Measurements from ENCODE around the gene ZXDA. TPM values are rescaled to one million over a fixed set of nuclear protein-coding genes. Genes with fewer than 3 reads are reported as not detected.

ZXDA gene
- total RNA-seq, 1 experiment from 2014 or later: 3.8 TPM

DNA sequence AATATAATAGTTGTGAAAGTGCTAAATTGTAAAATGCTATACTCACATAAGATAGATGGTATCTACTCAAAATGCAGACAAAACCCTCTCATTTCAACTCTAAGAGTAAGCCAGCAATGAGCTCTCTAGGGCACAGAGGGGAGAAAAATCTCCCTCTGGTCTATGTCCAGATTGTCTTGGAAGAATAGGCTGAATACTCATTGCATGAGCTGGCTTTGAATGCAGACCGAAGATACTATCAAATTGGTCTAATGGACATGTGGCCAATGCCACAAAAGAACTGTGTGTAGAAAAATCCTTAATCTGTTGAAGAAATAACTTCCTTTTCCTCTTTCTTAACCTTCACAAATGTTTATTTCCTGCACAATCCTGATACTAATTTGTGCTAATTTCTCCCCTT, 3.5 kb downstream of the ZXDA start:
- no peak overlapping the region for H3K4me3 ChIP-seq

DNA sequence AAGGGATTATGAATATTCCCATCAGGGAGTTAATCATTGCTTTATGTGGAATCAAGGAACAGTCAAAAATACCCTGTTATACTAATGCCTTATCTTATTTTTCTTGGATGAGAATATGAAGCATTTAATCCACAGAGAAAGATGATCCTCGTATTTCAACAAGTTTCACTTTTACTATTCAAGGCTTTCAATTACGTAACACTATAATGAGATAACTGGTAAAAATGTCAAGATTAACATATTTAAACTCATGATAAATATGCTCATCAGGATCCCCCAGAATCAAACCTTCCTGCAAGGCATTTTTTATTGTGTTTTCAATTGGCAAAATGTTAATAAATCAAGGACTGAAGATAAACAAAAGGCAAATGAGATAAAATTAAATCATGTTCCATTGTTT, 5.1 kb downstream of the ZXDA start:
- no peak overlapping the region for H3K4me3 ChIP-seq
- no peak overlapping the region for H3K27ac ChIP-seq
- H3K36me3 ChIP-seq: no peaks in the 10 kb centered on the region
- H3K4me1 ChIP-seq (replicated peaks): peaks cover 11% of the 10 kb centered on the region
- H3K27me3 ChIP-seq (replicated peaks): no peaks in the 10 kb centered on the region
- H3K9me3 ChIP-seq (replicated peaks): no peaks in the 10 kb centered on the region
- no peak for DNase-seq (ENCODE audit: low read depth in 1 of 2, low spot score in 2 of 2)

More for the DNA sequence above, 3.5 kb downstream of the ZXDA start:
- DNase-seq (ENCODE audit: low read depth in 1 of 2, low spot score in 2 of 2): peak in 1 of 2 experiments; percentile 24
- Histone ChIP-seq H3K27me3 (replicated peaks) (no peaks in the 10 kb centered on the region), H3K9me3 (replicated peaks) (no peaks in the 10 kb centered on the region), H3K27ac (no peak overlapping the region), H3K36me3 (no peaks in the 10 kb centered on the region), H3K4me1 (replicated peaks) (peaks cover 11% of the 10 kb centered on the region)

DNA sequence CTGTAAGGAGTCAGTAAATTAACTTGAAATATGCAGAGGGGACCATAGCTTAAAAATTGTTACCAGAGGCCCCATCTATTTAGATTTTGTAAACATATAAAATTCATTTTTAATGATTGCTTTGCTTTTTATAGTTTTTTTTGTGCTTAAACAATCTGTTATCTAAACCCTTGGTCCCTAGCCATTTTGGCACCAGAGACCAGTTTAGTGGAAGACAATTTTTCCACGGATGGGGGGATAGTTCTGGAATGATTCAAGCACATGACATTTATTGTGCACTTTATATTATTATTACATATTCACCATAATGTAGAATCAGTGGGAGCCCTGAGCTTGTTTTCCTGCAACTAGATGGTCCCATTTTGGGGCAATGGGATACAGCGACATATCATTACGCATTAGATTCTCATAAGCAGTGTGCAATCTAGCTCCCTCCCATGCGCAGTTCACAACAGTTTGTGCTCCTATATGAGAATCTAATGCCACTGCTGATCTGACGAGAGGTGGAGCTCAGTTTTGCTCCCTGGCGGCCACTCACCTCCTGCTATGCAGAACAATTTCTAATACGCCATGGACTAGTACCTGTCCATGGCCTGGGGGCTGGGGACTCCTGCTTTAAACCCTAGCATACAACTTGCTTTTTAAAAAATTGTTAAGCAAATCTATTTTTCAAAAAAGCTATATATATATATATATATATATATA, 5.9 kb downstream of the ZXDA start:
- no peak overlapping the region for H3K27ac ChIP-seq
- no peak for DNase-seq (ENCODE audit: low read depth in 1 of 2, low spot score in 2 of 2)
- H3K4me1 ChIP-seq (replicated peaks): peaks cover 11% of the 10 kb centered on the region
- no peak overlapping the region for H3K4me3 ChIP-seq
- H3K36me3 ChIP-seq: no peaks in the 10 kb centered on the region
- no peaks in the 10 kb centered on the region for H3K9me3 ChIP-seq (replicated peaks)
- no peaks in the 10 kb centered on the region for H3K27me3 ChIP-seq (replicated peaks)

DNA sequence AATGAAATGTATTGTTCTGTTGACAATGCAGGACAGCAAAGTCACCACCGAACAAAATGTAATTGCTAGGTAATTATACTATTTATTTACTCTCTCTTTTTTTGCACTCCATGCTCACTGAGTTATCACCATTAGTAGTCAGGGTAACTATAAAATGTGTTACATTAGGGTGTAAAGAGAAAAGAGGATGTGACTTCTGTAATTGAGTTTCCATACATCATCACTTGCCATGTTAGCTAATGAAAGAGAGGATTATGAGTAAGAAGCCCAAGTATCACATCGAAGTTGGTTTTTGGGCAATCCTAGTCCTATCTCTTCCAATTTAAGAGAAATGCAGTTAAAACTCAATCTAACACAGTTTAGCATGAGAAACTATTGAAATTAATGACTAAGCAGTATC, 7.6 kb downstream of the ZXDA start:
- Histone ChIP-seq H3K4me3 (no peak overlapping the region), H3K27ac (no peak overlapping the region), H3K4me1 (replicated peaks) (peaks cover 11% of the 10 kb centered on the region), H3K27me3 (replicated peaks) (no peaks in the 10 kb centered on the region), H3K36me3 (no peaks in the 10 kb centered on the region), H3K9me3 (replicated peaks) (no peaks in the 10 kb centered on the region)
- DNase-seq (ENCODE audit: low read depth in 1 of 2, low spot score in 2 of 2): no peak

DNA sequence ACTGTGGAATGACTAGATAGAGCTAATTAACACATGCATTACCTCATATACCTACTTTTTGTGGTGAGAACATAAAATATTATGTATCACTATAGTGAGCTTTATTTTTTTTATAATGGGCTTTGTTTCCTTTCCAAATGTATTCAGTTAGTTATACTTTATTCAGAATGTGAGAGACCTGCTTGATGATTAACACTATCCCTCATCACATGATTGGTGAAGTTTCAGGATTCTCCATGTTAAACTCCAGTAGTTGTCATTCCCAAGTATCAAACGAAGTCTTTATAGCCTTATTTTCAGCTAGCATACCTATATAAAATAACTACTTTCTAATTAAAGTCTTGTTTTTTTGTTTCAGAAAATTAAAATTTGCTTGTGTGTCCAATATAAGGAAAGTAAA, 8.8 kb downstream of the ZXDA start:
- Histone ChIP-seq H3K9me3 (replicated peaks) (no peaks in the 10 kb centered on the region), H3K4me1 (replicated peaks) (peaks cover 4% of the 10 kb centered on the region), H3K36me3 (no peaks in the 10 kb centered on the region), H3K27me3 (replicated peaks) (no peaks in the 10 kb centered on the region), H3K27ac (no peak overlapping the region), H3K4me3 (no peak overlapping the region)
- DNase-seq (ENCODE audit: low read depth in 1 of 2, low spot score in 2 of 2): no peak

DNA sequence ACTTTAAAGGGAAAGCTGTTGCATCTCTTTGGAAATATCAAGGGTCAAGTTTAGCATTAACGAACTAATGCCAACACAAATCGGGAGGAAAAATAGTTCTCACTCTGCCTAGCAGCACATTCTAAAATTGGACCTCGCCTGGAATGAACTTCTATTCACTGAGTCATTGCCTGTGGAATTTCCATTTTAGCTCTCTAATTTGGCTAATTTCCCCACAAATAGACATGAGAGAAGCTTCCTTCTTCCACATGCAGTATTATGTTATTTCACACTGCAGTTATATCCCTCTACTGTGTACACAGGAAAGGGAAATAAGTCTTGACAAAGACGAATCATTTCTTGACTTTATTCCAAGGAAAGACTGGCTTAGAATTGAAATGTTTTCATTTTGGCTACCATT, 9.3 kb downstream of the ZXDA start:
- no peak overlapping the region for H3K4me3 ChIP-seq
- H3K4me1 ChIP-seq (replicated peaks): no peaks in the 10 kb centered on the region
- H3K9me3 ChIP-seq (replicated peaks): no peaks in the 10 kb centered on the region
- H3K27me3 ChIP-seq (replicated peaks): no peaks in the 10 kb centered on the region
- H3K36me3 ChIP-seq: no peaks in the 10 kb centered on the region
- DNase-seq (ENCODE audit: low read depth in 1 of 2, low spot score in 2 of 2): peak in 1 of 2 experiments; percentile 5
- H3K27ac ChIP-seq: no peak overlapping the region

DNA sequence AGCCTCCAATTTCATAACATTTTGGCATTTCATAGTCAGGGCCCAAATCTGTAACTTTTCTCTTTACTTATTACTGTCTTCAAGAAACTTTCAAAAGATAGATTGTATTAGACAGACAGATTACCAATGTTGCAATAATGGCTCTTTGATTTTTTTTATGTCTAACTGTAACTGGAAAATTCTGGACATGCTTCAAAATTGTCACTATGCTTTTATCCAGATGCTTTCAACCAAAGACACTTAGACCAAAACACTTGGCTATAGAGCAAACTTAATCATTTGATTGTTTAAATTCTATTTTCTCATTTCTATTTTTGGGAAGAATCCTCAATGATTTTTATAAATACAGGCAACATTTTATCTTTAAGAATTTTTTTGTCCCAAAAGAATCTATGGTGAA, 10.4 kb downstream of the ZXDA start:
- Histone ChIP-seq H3K4me1 (replicated peaks) (no peaks in the 10 kb centered on the region), H3K4me3 (no peak overlapping the region), H3K36me3 (no peaks in the 10 kb centered on the region), H3K27ac (no peak overlapping the region), H3K9me3 (replicated peaks) (no peaks in the 10 kb centered on the region), H3K27me3 (replicated peaks) (no peaks in the 10 kb centered on the region)
- no peak for DNase-seq (ENCODE audit: low read depth in 1 of 2, low spot score in 2 of 2)

DNA sequence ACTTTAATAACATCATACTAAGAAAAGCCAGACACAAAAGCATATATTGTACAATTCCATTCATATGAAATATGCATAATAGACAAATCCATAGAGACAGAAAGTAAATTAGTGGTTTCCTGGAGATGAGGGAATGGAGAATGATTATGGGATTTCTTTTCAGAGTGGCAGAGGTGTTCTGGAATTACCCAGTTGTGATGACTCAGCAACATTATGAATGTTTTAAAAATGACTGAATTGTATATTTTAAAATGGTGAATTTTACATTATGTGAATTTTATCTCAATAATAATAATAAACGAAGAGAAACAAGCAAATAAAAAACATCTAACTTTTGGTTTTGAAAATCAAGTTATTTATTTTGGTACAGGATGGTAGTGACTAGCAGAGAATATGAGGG, 11.2 kb downstream of the ZXDA start:
- H3K4me1 ChIP-seq (replicated peaks): no peaks in the 10 kb centered on the region
- no peaks in the 10 kb centered on the region for H3K36me3 ChIP-seq
- no peak overlapping the region for H3K27ac ChIP-seq
- no peak for DNase-seq (ENCODE audit: low read depth in 1 of 2, low spot score in 2 of 2)
- no peaks in the 10 kb centered on the region for H3K9me3 ChIP-seq (replicated peaks)
- H3K27me3 ChIP-seq (replicated peaks): no peaks in the 10 kb centered on the region
- H3K4me3 ChIP-seq: no peak overlapping the region

DNA sequence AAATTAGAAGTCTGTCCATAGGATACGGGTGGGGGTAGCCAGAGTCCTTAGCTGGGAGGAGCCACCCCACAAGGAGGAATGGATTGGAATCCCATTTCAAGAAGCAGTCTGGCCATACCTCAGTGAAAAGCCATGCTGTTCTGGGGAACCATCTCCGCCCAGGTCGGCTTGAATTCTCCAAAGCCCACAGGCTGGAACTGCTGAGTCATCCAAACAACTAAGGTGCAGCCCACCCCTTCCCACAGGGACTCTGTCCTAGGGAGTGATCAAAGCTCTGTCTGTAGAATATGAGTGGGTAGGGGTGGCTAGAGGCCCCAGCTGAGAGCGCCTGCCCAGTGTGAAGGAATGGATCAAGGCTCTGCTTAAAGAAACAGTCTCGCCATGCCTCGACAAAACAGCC, 38.8 kb downstream of the ZXDA start:
- DNase-seq (ENCODE audit: low read depth in 1 of 2, low spot score in 2 of 2): no peak
- no peaks in the 10 kb centered on the region for H3K27me3 ChIP-seq (replicated peaks)
- H3K27ac ChIP-seq: no peak overlapping the region
- H3K36me3 ChIP-seq: no peaks in the 10 kb centered on the region
- H3K4me1 ChIP-seq (replicated peaks): no peaks in the 10 kb centered on the region
- no peaks in the 10 kb centered on the region for H3K9me3 ChIP-seq (replicated peaks)
- no peak overlapping the region for H3K4me3 ChIP-seq

Other genes with a start within 250 kb of the ZXDA start
- gene NLRP2B, start 230.2 kb downstream of the ZXDA start, total RNA-seq (2014; rRNA removed; shearing (Covaris generic)): not detected in 2 replicates